H9 (cell line): Measurements from ENCODE around the gene ASTN2. TPM values are rescaled to one million over a fixed set of nuclear protein-coding genes. Genes with fewer than 3 reads are reported as not detected.

Experiments used
- DNase-seq: peaks from one replicate; pipeline ENCODE4 v3.0.0-alpha.2; 2017
- H2AFZ ChIP-seq: one replicate; pipeline ENCODE4 v1.6.1; 2013; ENCODE audit warnings: mild to moderate bottlenecking, low read length, control low read depth, moderate library complexity
- H2AK5ac ChIP-seq: 2 replicates; pipeline ENCODE4 v1.6.1; 2013; ENCODE audit warnings: low read length, control low read depth, mixed read lengths; ENCODE audit not compliant: insufficient read length
- H2BK120ac ChIP-seq: one replicate; pipeline ENCODE4 v1.6.1; 2013; ENCODE audit warnings: low read depth, mild to moderate bottlenecking, low read length, control low read depth, inconsistent platforms; ENCODE audit not compliant: poor library complexity, severe bottlenecking
- H2BK12ac ChIP-seq: 2 replicates; pipeline ENCODE4 v1.6.1; 2013; ENCODE audit warnings: low read length, control low read depth, mixed read lengths, low read depth; ENCODE audit not compliant: insufficient read length
- H2BK15ac ChIP-seq: 2 replicates; pipeline ENCODE4 v1.6.1; 2013; ENCODE audit warnings: low read depth, low read length, control low read depth
- H2BK20ac ChIP-seq: one replicate; pipeline ENCODE4 v1.6.1; 2013; ENCODE audit warnings: low read depth, mild to moderate bottlenecking, low read length, control low read depth, inconsistent platforms; ENCODE audit not compliant: poor library complexity, severe bottlenecking
- H2BK5ac ChIP-seq: 2 replicates; pipeline ENCODE4 v1.6.1; 2013; ENCODE audit warnings: low read length, control low read depth, mixed read lengths; ENCODE audit not compliant: insufficient read length
- H3K14ac ChIP-seq: 2 replicates; pipeline ENCODE4 v1.6.1; 2013; ENCODE audit warnings: low read length, control low read depth; ENCODE audit not compliant: insufficient read depth
- H3K18ac ChIP-seq: 2 replicates; pipeline ENCODE4 v1.6.1; 2013; ENCODE audit warnings: low read depth, mild to moderate bottlenecking, mixed read lengths, low read length, control low read depth; ENCODE audit not compliant: insufficient read length
- H3K23ac ChIP-seq: 2 replicates; pipeline ENCODE4 v1.6.1; 2013; ENCODE audit warnings: low read length, control low read depth, mixed read lengths, low read depth; ENCODE audit not compliant: insufficient read length
- H3K23me2 ChIP-seq: 2 replicates; pipeline ENCODE4 v1.6.1; 2013; ENCODE audit warnings: low read depth, mild to moderate bottlenecking, mixed read lengths, low read length, control low read depth; ENCODE audit not compliant: insufficient read length, poor library complexity, severe bottlenecking
- H3K27ac ChIP-seq: 2 replicates; pipeline ENCODE4 v1.5.1; 2013; ENCODE audit warnings: low read length, control low read depth, mixed read lengths, low read depth; ENCODE audit not compliant: insufficient read length
- H3K27me3 ChIP-seq: 2 replicates; pipeline ENCODE4 v1.6.1; 2013; ENCODE audit warnings: low read length, control low read depth, inconsistent platforms; ENCODE audit not compliant: insufficient read depth
- H3K4ac ChIP-seq: 2 replicates; pipeline ENCODE4 v1.6.1; 2013; ENCODE audit warnings: low read depth, mild to moderate bottlenecking, control low read depth, inconsistent platforms, low read length, moderate library complexity
- H3K4me1 ChIP-seq: 2 replicates; pipeline ENCODE4 v1.6.1; 2013; ENCODE audit warnings: low read length, control low read depth, inconsistent platforms; ENCODE audit not compliant: insufficient read depth
- H3K4me2 ChIP-seq: 2 replicates; pipeline ENCODE4 v1.6.1; 2013; ENCODE audit warnings: low read length, control low read depth, mixed read lengths; ENCODE audit not compliant: insufficient read length, insufficient read depth
- H3K56ac ChIP-seq: 2 replicates; pipeline ENCODE4 v1.6.1; 2013; ENCODE audit warnings: low read depth, mild to moderate bottlenecking, mixed read lengths, low read length, control low read depth; ENCODE audit not compliant: insufficient read length
- H3K79me1 ChIP-seq: 2 replicates; pipeline ENCODE4 v1.6.1; 2013; ENCODE audit warnings: low read depth, mild to moderate bottlenecking, moderate library complexity, low read length, control low read depth, inconsistent platforms; ENCODE audit not compliant: insufficient read depth, poor library complexity, severe bottlenecking
- H3K79me2 ChIP-seq: 2 replicates; pipeline ENCODE4 v1.6.1; 2013; ENCODE audit warnings: low read length, control low read depth, inconsistent platforms; ENCODE audit not compliant: insufficient read depth
- H3K9ac ChIP-seq: 2 replicates; pipeline ENCODE4 v1.6.1; 2013; ENCODE audit warnings: low read length, control low read depth, mixed read lengths; ENCODE audit not compliant: insufficient read length; ENCODE audit errors: extremely low read depth
- H3K9me3 ChIP-seq: one replicate; pipeline ENCODE4 v1.6.1; 2013; ENCODE audit warnings: low read depth, low read length, inconsistent platforms; ENCODE audit not compliant: control insufficient read depth
- H3T11ph ChIP-seq: one replicate; pipeline ENCODE4 v1.6.1; 2013; ENCODE audit warnings: mild to moderate bottlenecking, low read length, control low read depth, inconsistent platforms
- H4K20me1 ChIP-seq: one replicate; pipeline ENCODE4 v1.6.1; 2013; ENCODE audit not compliant: control insufficient read depth, insufficient read length, insufficient read depth
- H4K5ac ChIP-seq: 2 replicates; pipeline ENCODE4 v1.6.1; 2013; ENCODE audit warnings: low read depth, mild to moderate bottlenecking, mixed read lengths, low read length, control low read depth; ENCODE audit not compliant: insufficient read length
- H4K8ac ChIP-seq: replicated peaks from 2 replicates; pipeline ENCODE4 v1.6.1; 2013; ENCODE audit warnings: low read length, control low read depth, mixed read lengths, low read depth; ENCODE audit not compliant: insufficient read length
- H4K91ac ChIP-seq: 2 replicates; pipeline ENCODE4 v1.6.1; 2013; ENCODE audit warnings: low read depth, mild to moderate bottlenecking, moderate library complexity, mixed read lengths, low read length, control low read depth; ENCODE audit not compliant: insufficient read length
- H3K27ac Mint-ChIP-seq, 3 experiments: 2 replicates in 2 of 3; 3 replicates in 1 of 3; pipeline ENCODE4 v1.8.0; 2020 to 2021; ENCODE audit warnings: mixed read lengths in 3 of 3, mild to moderate bottlenecking in 1 of 3, moderate library complexity in 1 of 3
- H3K27me3 Mint-ChIP-seq: 2 replicates; pipeline ENCODE4 v1.8.0; 2021; ENCODE audit warnings: low read depth, mild to moderate bottlenecking, moderate library complexity, mixed read lengths
- H3K36me3 Mint-ChIP-seq, 3 experiments: 2 replicates in 2 of 3; 3 replicates in 1 of 3; pipeline ENCODE4 v1.8.0; 2020 to 2021; ENCODE audit warnings: low read depth in 3 of 3, mixed read lengths in 3 of 3; ENCODE audit not compliant: insufficient read depth in 1 of 3
- H3K4me1 Mint-ChIP-seq, 2 experiments: 2 replicates each; pipeline ENCODE4 v1.8.0; 2020; ENCODE audit warnings: mixed read lengths in 2 of 2
- H3K4me3 Mint-ChIP-seq, 2 experiments: 2 replicates in 1 of 2; 3 replicates in 1 of 2; pipeline ENCODE4 v1.8.0; 2020 to 2021; ENCODE audit warnings: mild to moderate bottlenecking in 2 of 2, mixed read lengths in 2 of 2, moderate library complexity in 1 of 2
- H3K9me3 Mint-ChIP-seq, 2 experiments: 2 replicates in 1 of 2; 3 replicates in 1 of 2; pipeline ENCODE4 v1.8.0; 2020; ENCODE audit warnings: mild to moderate bottlenecking in 2 of 2, mixed read lengths in 2 of 2, moderate library complexity in 1 of 2
- whole genome bisulfite sequencing: extraction: QIAGEN DNeasy Blood & Tissue Kit; methylation state at CpG from one replicate; pipeline ENCODE4 v1.1.7; 2013; ENCODE audit warnings: missing lambda C conversion rate, low lambda C conversion rate, mixed read lengths; ENCODE audit not compliant: insufficient read length; ENCODE audit errors: extremely low coverage; 5-methylcytosine and 5-hydroxymethylcytosine counted together
- total RNA-seq: library from RNA; stranded (reverse); gene quantifications from 2 replicates; pipeline ENCODE4 v1.2.1, GENCODE V29; 2021
- TF ChIP-seq, protein P1 (sequence below): fragments of 200-600 bp; sonication (generic); conservative IDR thresholded peaks from 3 replicates; pipeline ENCODE4 v1.8.0; 2021; ENCODE audit warnings: antibody characterized with exemption, mild to moderate bottlenecking

Gene ASTN2
- total RNA-seq, 1 experiment from 2014 or later: 9.7 TPM

DNA sequence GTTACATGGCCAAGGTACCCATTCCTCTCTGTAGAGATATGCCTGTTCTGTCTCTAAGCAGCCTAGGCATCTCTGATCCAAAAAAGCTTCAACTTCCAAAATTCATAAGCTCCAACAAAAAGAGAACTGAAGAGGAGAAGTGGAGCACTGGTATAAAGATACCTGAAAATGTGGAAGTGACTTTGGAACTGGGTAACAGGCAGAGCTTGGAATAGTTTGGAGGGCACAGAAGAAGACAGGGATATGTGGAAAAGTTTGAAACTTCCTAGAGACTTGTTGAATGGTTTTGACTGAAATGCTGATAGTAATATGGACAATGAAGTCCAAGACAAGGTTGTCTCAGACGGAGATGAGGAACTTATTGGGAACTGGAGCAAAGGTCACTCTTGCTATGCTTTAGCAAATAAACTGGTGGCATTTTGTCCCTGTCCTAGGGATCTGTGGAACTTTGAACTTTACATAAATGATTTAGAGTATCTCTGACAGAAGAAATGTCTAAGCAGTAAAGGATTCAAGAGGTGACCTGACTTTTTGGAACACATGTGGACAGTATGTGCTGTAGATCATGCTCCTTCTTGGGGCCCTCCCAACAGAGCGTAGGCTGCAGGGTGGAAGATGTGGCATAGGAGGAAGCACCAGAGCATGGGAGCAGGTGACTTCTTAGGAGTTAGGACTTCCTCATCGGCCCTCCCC, 889.9 kb downstream of the ASTN2 start:
- Histone ChIP-seq H4K20me1 (no peaks in the 10 kb centered on the region), H3T11ph (no peak overlapping the region), H4K91ac (no peak overlapping the region), H3K9ac (no peak overlapping the region), H3K27me3 (no peaks in the 10 kb centered on the region), H3K14ac (no peak overlapping the region), H3K23ac (no peak overlapping the region), H3K4me1 (no peaks in the 10 kb centered on the region), H2BK120ac (no peak overlapping the region), H3K56ac (no peak overlapping the region), H4K8ac (no peak overlapping the region), H2BK15ac (no peak overlapping the region), H4K5ac (no peak overlapping the region), H2AFZ (no peak overlapping the region), H3K4ac (no peak overlapping the region), H2BK20ac (no peak overlapping the region), H2AK5ac (no peak overlapping the region), H3K18ac (no peak overlapping the region), H2BK12ac (no peak overlapping the region), H3K4me2 (no peak overlapping the region), H3K9me3 (no peaks in the 10 kb centered on the region), H3K23me2 (no peaks in the 10 kb centered on the region), H2BK5ac (no peak overlapping the region), H3K27ac (no peak overlapping the region), H3K79me1 (no peaks in the 10 kb centered on the region), H3K79me2 (no peaks in the 10 kb centered on the region; the same call in 1 of the 2 replicates)
- H3K27me3 Mint-ChIP-seq: no peaks in the 10 kb centered on the region; the same call in 1 of the 2 replicates
- H3K4me3 Mint-ChIP-seq: no peak overlapping the region
- H3K27ac Mint-ChIP-seq: no peak overlapping the region
- H3K9me3 Mint-ChIP-seq: peaks cover 20 to 22% of the 10 kb centered on the region in 2 experiments; a peak in 4 of 5 replicates
- TF ChIP-seq, protein P1, sequence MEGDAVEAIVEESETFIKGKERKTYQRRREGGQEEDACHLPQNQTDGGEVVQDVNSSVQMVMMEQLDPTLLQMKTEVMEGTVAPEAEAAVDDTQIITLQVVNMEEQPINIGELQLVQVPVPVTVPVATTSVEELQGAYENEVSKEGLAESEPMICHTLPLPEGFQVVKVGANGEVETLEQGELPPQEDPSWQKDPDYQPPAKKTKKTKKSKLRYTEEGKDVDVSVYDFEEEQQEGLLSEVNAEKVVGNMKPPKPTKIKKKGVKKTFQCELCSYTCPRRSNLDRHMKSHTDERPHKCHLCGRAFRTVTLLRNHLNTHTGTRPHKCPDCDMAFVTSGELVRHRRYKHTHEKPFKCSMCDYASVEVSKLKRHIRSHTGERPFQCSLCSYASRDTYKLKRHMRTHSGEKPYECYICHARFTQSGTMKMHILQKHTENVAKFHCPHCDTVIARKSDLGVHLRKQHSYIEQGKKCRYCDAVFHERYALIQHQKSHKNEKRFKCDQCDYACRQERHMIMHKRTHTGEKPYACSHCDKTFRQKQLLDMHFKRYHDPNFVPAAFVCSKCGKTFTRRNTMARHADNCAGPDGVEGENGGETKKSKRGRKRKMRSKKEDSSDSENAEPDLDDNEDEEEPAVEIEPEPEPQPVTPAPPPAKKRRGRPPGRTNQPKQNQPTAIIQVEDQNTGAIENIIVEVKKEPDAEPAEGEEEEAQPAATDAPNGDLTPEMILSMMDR: no peak
- peaks cover 1 to 13% (median 13%) of the 10 kb centered on the region in 3 experiments; a peak in 4 of 7 replicates for H3K36me3 Mint-ChIP-seq
- DNase-seq: no peak
- WGBS: no CpG with 5 or more reads among the region's 3 CpGs
- H3K4me1 Mint-ChIP-seq: no peaks in the 10 kb centered on the region
